Activated gamma-delta T cell treated with Interleukin-2 at 50 U/mL for 16 hours (primary cell): ENCODE measurements around the gene FOXK1.
"Not testable (repeated sequence)": the region's sequence is repeated elsewhere in the genome, so short reads cannot be mapped to it uniquely, and the experiment has no call there.

Source experiments
- DNase-seq: peaks from one replicate; pipeline ENCODE4 v3.0.0-alpha.2; 2020

FOXK1 gene

GRCh38 chr7:4789194-4790077 is 107.3 kb downstream of the FOXK1 start:
- DNase-seq = no peak

- no peak for DNase-seq
Observed at GRCh38 chr7:4790078-4790465, 108.0 kb downstream of the FOXK1 start.

DNA sequence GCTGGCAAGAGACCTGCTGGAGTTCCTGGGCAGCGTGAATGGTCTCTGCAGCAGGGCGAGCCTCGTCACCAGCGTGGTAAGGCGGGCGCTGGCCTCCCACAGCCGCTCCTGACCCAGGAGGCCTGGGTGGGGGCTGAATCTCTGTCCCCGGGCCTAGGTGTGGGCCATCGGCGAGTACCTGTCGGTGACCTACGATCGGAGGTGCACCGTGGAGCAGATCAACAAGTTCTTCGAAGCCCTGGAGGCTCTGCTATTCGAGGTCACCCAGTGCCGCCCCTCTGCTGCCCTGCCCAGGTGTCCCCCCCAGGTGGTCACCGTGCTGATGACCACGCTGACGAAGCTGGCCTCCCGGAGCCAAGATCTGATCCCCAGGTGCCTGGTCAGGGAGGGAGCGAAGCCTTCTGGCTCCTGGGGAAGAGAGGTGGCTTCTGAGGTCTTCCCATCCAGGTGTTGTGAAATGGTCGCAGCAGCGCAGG is 108.5 kb downstream of the FOXK1 start:
- no peak for DNase-seq

DNA sequence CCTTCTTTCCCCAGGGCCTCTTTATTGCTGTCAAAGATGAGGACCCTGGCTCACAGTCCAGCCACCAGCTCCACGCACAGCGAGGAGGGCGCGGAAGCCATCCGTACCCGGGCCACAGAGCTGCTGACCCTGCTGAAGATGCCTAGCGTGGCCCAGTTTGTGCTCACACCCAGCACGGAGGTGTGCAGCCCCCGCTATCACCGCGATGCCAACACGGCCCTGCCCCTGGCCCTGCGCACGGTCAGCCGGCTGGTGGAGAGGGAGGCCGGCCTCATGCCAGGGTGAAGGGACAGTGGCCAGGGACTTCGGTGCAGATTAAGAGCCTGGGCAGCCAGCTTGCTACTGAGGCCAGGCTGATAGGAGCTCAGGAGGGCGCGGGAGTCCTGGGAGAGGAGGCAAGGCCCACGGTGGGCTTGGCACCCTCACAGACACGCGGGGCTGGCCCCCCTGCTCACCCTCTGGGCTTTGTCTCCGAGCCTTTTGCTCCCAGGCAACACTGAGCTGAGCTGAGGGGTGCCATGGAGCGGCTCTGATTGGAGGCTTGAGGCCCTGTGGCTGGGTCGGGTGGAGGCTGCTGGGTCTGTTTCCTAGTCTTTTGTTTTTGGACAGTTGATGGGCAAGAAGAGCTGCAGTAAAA is 109.1 kb downstream of the FOXK1 start:
- DNase-seq = no peak

GRCh38 chr7:4791738-4792536 is 109.8 kb downstream of the FOXK1 start:
- peak; percentile 76 for DNase-seq

DNA sequence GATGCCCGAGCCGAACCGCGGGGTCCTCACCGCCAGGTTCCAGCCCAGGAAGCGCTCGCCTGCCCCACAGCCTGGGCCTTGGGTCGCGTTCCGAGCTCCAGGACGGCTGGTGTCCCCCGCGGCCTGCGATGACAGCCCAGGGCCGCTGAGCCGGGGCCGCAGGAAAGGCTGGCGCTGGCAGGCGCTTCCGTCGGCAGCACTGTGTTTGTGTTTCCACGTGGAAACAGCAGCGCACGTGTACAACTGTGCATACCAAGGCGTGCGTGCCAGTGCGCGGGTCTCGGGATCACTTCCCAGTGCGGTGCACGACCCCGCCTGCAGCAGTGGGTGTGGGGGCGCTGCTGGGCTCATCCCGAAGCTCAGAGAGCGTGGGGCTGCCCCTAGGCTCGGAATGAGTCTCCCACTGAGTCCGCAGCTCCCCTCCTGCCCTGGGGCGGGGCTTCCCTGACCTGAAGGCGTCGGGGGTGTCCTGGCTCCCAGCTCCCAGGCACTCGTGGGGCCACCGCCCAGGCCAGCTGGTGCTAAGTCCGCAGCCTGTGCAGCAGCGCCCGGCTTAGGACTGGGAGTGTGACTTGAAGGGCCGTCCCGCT is 110.5 kb downstream of the FOXK1 start:
- DNase-seq = no peak

DNA sequence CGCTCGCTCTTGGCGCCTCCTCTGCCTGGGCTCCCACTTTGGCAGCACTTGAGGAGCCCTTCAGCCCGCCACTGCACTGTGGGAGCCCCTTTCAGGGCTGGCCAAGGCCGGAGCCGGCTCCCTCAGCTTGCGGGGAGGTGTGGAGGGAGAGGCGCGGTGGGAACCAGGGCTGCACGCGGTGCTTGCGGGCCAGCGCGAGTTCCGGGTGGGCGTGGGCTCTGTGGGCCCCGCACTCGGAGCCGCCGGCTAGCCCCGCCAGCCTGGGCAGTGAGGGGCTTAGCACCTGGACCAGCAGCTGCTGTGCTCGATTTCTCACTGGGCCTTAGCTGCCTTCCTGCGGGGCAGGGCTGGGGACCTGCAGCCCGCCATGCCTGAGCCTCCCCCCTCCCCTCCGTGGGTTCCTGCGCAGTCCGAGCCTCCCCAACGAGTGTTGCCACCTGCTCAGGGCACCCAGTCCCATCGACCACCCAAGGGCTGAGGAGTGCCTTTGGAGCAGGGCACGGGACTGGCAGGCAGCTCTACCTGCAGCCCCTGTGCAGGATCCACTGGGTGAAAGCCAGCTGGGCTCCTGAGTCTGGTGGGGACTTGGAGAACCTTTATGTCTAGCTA is 111.4 kb downstream of the FOXK1 start:
- not testable (repeated sequence) for DNase-seq

DNA sequence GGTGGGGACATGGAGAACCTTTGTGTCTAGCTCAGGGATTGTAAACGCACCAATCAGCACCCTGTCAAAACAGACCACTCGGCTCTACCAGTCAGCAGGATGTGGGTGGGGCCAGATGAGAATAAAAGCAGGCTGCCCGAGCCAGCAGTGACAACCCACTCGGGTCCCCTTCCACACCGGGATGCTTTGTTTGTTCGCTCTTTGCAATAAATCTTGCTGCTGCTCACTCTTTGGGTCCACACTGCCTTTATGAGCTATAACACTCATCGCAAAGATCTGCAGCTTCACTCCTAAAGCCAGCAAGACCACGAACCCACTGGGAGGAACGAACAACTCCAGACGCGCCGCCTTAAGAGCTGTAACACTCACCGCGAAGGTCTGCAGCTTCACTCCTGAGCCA is 112.1 kb downstream of the FOXK1 start:
- not testable (repeated sequence) for DNase-seq

- no peak for DNase-seq
Observed at GRCh38 chr7:4794591-4795350, 112.7 kb downstream of the FOXK1 start.

DNA sequence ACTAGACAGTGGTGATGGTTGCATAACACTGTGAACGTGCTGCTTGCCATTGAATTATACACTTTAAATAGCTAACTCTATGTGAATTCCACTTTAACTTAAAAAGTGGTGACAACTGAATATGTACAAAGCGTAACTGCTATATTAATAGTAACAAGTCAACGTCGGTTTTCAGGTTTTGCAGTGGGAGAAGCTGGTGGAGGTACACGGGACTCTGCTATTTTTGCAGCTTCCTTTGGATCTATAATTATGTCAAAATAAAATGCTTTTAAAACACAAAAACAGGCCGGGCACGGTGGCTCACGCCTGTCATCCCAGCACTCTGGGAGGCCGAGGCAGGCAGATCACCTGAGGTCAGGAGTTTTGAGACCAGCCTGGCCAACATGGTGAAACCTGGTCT is 114.4 kb downstream of the FOXK1 start:
- no peak for DNase-seq

DNA sequence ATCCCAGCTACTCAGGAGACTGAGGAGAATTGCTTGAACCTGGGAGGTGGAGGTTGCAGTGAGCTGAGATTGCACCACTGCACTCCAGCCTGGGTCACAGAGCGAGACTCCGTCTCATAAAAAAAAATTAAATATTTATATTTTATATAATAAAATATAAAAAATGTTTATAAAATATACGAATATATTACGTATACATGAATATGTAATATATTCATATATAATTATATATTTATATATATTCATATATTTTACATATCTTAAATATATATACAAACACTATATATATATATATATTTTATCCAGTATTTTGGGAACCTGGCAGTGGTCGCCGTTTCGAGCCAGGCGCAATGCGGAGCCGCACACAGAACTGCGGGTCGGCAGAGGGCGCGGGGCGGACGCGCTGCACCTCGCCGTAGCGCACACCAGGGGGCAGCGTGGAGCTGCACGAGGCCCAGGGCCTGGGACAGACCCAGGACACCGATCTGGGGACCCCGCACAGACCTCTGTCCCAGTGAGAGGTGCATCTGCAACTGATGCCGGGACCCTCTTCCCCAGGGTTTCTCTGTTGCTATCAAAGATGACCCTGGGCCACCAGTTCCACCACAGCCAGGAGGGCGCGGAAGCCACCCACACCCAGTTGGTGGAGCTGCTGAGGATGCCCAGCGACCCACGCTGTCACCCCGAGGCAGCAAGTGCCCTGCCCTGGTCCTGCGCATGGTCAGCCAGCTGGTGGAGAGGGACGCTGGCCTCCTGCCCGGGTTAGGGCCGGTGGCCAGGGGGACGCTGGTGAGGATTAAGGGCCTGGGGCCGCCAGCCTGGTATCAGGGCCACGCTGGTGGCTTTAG is 116.0 kb downstream of the FOXK1 start:
- DNase-seq = peak; percentile 51

DNA sequence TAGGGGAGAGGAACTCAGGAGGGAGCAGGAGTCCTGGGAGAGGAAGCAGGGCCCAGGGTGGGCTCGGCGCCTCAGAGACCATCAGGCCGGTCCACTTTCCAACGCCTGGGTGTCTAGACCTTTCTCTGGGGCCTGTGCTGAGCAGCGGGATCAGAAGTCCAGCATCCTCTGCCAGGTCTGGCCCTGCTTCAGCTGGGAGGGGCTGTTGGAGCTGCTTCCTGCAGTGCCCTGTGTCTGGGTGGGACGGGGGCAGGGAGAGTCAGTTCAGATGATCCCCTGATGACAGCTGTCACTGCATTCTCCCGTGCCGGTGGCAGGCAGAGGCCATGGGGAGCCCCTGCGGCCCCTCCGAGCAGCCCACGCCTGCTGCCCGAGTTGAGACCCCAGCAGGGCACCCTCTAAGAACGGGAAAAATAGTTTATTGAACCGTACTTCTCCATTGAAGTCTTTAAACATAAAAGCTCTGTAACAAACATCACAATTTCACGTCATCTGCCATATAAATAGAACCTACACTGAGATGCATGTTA is 116.7 kb downstream of the FOXK1 start:
- no peak for DNase-seq

GRCh38 chr7:4799508-4800268 is 117.6 kb downstream of the FOXK1 start:
- no peak for DNase-seq

DNA sequence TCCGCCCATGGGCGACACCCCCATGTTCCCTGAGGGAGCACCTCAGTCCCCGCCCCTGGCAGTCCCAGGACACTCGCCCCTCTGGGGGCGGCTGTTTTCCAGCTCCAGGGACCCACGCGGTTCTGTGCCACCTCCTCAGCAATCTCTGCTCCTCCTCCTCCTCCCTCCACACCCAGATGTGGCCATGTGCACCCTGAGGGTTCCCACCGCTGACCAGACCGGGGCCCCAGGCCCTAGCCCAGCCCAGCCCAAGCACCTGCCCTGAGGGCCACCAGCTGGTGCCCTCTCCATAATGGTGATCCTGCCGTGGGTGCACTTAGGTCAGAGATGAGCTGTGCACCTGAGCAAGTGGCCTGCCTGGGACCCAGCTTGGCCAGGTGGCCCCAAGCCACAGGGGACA is 118.4 kb downstream of the FOXK1 start:
- DNase-seq = no peak

- DNase-seq = no peak
Observed at GRCh38 chr7:4800926-4801838, 119.1 kb downstream of the FOXK1 start.

- DNase-seq = no peak
Observed at GRCh38 chr7:4801839-4802231, 119.7 kb downstream of the FOXK1 start.

GRCh38 chr7:4802577-4802976 is 120.5 kb downstream of the FOXK1 start:
- not testable (repeated sequence) for DNase-seq

GRCh38 chr7:4803397-4804241 is 121.5 kb downstream of the FOXK1 start:
- no peak for DNase-seq
